Measurements from ENCODE around the gene UGT2B17. TPM values are rescaled to one million over a fixed set of nuclear protein-coding genes. Genes with fewer than 3 reads are reported as not detected.

The UGT2B17 gene
- total RNA-seq, 4 donors from 2014 or later, result not detected

GRCh38 chr4:68599150-68599549, 23.0 kb upstream of the UGT2B17 start:
- intact Hi-C loops (cut with DNase I; ENCODE audit: low total_unique reads), result no loop called here
- TF ChIP-seq POLR2A (IDR thresholded peaks at IDR 0.05) (no peak), CTCF (IDR thresholded peaks at IDR 0.05) (no peak)
- no peak overlapping the region for H3K4me3 ChIP-seq (ENCODE audit: low read depth, poor library complexity, severe bottlenecking)
- 86% methylated on average over 3 of the region's 3 CpGs; no CpG with 5 or more reads in 1 of the 2 donors for WGBS, 2 donors
- DNase-seq (ENCODE audit: low spot score in 2 of 2), result no peak

- DNase-seq (ENCODE audit: low spot score in 2 of 2), result no peak
- WGBS, 2 donors, result 96% methylated on average over 2 of the region's 2 CpGs; no CpG with 5 or more reads in 1 of the 2 donors
- TF ChIP-seq CTCF (IDR thresholded peaks at IDR 0.05), result no peak
- no peak for TF ChIP-seq POLR2A (IDR thresholded peaks at IDR 0.05)
- H3K4me3 ChIP-seq (ENCODE audit: low read depth, poor library complexity, severe bottlenecking), result no peak overlapping the region
- intact Hi-C loops (cut with DNase I; ENCODE audit: low total_unique reads), result no loop called here
Measured at GRCh38 chr4:68597482-68597881, 21.4 kb upstream of the UGT2B17 start.

GRCh38 chr4:68594678-68595077, 18.6 kb upstream of the UGT2B17 start:
- no peak for TF ChIP-seq CTCF (IDR thresholded peaks at IDR 0.05)
- no peak for TF ChIP-seq POLR2A (IDR thresholded peaks at IDR 0.05)
- no peak for DNase-seq (ENCODE audit: low spot score in 2 of 2)
- H3K4me3 ChIP-seq (ENCODE audit: low read depth, poor library complexity, severe bottlenecking), result no peak overlapping the region
- intact Hi-C loops (cut with DNase I; ENCODE audit: low total_unique reads), result no loop called here

GRCh38 chr4:68593112-68593511, 17.0 kb upstream of the UGT2B17 start:
- no peak overlapping the region for H3K4me3 ChIP-seq (ENCODE audit: low read depth, poor library complexity, severe bottlenecking)
- intact Hi-C loops (cut with DNase I; ENCODE audit: low total_unique reads), result no loop called here
- WGBS, 2 donors, result 69% methylated on average over 4 of the region's 4 CpGs; no CpG with 5 or more reads in 1 of the 2 donors
- TF ChIP-seq CTCF (IDR thresholded peaks at IDR 0.05) (no peak), POLR2A (IDR thresholded peaks at IDR 0.05) (no peak)
- no peak for DNase-seq (ENCODE audit: low spot score in 2 of 2)

GRCh38 chr4:68592673-68593072, 16.6 kb upstream of the UGT2B17 start:
- WGBS, 2 donors, result 43% methylated on average over 1 of the region's 1 CpG; no CpG with 5 or more reads in 1 of the 2 donors
- DNase-seq (ENCODE audit: low spot score in 2 of 2), result no peak
- H3K4me3 ChIP-seq (ENCODE audit: low read depth, poor library complexity, severe bottlenecking), result no peak overlapping the region
- intact Hi-C loops (cut with DNase I; ENCODE audit: low total_unique reads), result no loop called here
- TF ChIP-seq POLR2A (IDR thresholded peaks at IDR 0.05) (no peak), CTCF (IDR thresholded peaks at IDR 0.05) (no peak)

GRCh38 chr4:68591204-68591603, 15.1 kb upstream of the UGT2B17 start:
- no peak overlapping the region for H3K4me3 ChIP-seq (ENCODE audit: low read depth, poor library complexity, severe bottlenecking)
- intact Hi-C loops (cut with DNase I; ENCODE audit: low total_unique reads), result no loop called here
- no peak for TF ChIP-seq CTCF (IDR thresholded peaks at IDR 0.05)
- no peak for TF ChIP-seq POLR2A (IDR thresholded peaks at IDR 0.05)
- DNase-seq (ENCODE audit: low spot score in 2 of 2), result no peak
- WGBS, 2 donors, result 71% methylated on average over 1 of the region's 1 CpG; no CpG with 5 or more reads in 1 of the 2 donors
